ENCODE data around the gene KIR2DL1.
"Not testable (repeated sequence)": the region's sequence is repeated elsewhere in the genome, so short reads cannot be mapped to it uniquely, and the experiment has no call there.

Gene KIR2DL1

GRCh38 chr19:54729416-54730188, 40.0 kb upstream of the KIR2DL1 start:
- Histone ChIP-seq H3K4me3 (ENCODE audit: low read depth, low read length) (no peak overlapping the region), H3K36me3 (replicated peaks) (no peaks in the 10 kb centered on the region), H3K27ac (no peak overlapping the region), H3K27me3 (replicated peaks) (no peaks in the 10 kb centered on the region)
- TF ChIP-seq CTCF (IDR thresholded peaks at IDR 0.05; ENCODE audit: low read depth, low read length, missing control alignments): no peak
- in situ Hi-C loops (cut with HindIII; ENCODE audit: low pct_ligation_motif_present, low sequenced_read_pairs): no loop called here
- DNase-seq: no peak

GRCh38 chr19:54731191-54731590, 38.4 kb upstream of the KIR2DL1 start:
- Histone ChIP-seq H3K27ac (no peak overlapping the region), H3K27me3 (replicated peaks) (no peaks in the 10 kb centered on the region), H3K4me3 (ENCODE audit: low read depth, low read length) (no peak overlapping the region), H3K36me3 (replicated peaks) (no peaks in the 10 kb centered on the region)
- no peak for TF ChIP-seq CTCF (IDR thresholded peaks at IDR 0.05; ENCODE audit: low read depth, low read length, missing control alignments)
- no peak for DNase-seq
- in situ Hi-C loops (cut with HindIII; ENCODE audit: low pct_ligation_motif_present, low sequenced_read_pairs): no loop called here

- H3K27ac ChIP-seq; H3K27me3 ChIP-seq (replicated peaks); H3K36me3 ChIP-seq (replicated peaks); in situ Hi-C loops (cut with HindIII; ENCODE audit: low pct_ligation_motif_present, low sequenced_read_pairs); H3K4me3 ChIP-seq (ENCODE audit: low read depth, low read length); DNase-seq: not testable (repeated sequence)
Observed at GRCh38 chr19:54738306-54738705, 31.3 kb upstream of the KIR2DL1 start, which contains the start of gene KIR2DL3. KIR2DL3 (plus strand) TSS chr19:54738513; CDS start chr19:54738546, 33 bp downstream.

GRCh38 chr19:54738715-54739114, 30.9 kb upstream of the KIR2DL1 start:
- no peak for TF ChIP-seq CTCF (IDR thresholded peaks at IDR 0.05; ENCODE audit: low read depth, low read length, missing control alignments)
- in situ Hi-C loops (cut with HindIII; ENCODE audit: low pct_ligation_motif_present, low sequenced_read_pairs): no loop called here
- H3K27ac ChIP-seq: no peak overlapping the region
- no peaks in the 10 kb centered on the region for H3K27me3 ChIP-seq (replicated peaks)
- no peak overlapping the region for H3K4me3 ChIP-seq (ENCODE audit: low read depth, low read length)
- no peaks in the 10 kb centered on the region for H3K36me3 ChIP-seq (replicated peaks)
- DNase-seq: no peak

GRCh38 chr19:54739587-54740497, 29.8 kb upstream of the KIR2DL1 start:
- TF ChIP-seq CTCF (IDR thresholded peaks at IDR 0.05; ENCODE audit: low read depth, low read length, missing control alignments): no peak
- no peak for DNase-seq
- in situ Hi-C loops (cut with HindIII; ENCODE audit: low pct_ligation_motif_present, low sequenced_read_pairs): no loop called here
- H3K36me3 ChIP-seq (replicated peaks): no peaks in the 10 kb centered on the region
- H3K27me3 ChIP-seq (replicated peaks): no peaks in the 10 kb centered on the region
- no peak overlapping the region for H3K27ac ChIP-seq
- H3K4me3 ChIP-seq (ENCODE audit: low read depth, low read length): no peak overlapping the region

GRCh38 chr19:54741950-54742349, 27.6 kb upstream of the KIR2DL1 start:
- H3K27ac ChIP-seq; in situ Hi-C loops (cut with HindIII; ENCODE audit: low pct_ligation_motif_present, low sequenced_read_pairs); H3K4me3 ChIP-seq (ENCODE audit: low read depth, low read length); H3K27me3 ChIP-seq (replicated peaks); DNase-seq; H3K36me3 ChIP-seq (replicated peaks): not testable (repeated sequence)

GRCh38 chr19:54744080-54744479, 25.5 kb upstream of the KIR2DL1 start:
- H3K4me3 ChIP-seq (ENCODE audit: low read depth, low read length); in situ Hi-C loops (cut with HindIII; ENCODE audit: low pct_ligation_motif_present, low sequenced_read_pairs); H3K27ac ChIP-seq; H3K36me3 ChIP-seq (replicated peaks); H3K27me3 ChIP-seq (replicated peaks); DNase-seq: not testable (repeated sequence)

- H3K36me3 ChIP-seq (replicated peaks); H3K27me3 ChIP-seq (replicated peaks); H3K4me3 ChIP-seq (ENCODE audit: low read depth, low read length); in situ Hi-C loops (cut with HindIII; ENCODE audit: low pct_ligation_motif_present, low sequenced_read_pairs); H3K27ac ChIP-seq; DNase-seq: not testable (repeated sequence)
Observed at GRCh38 chr19:54747614-54748322, 21.8 kb upstream of the KIR2DL1 start.

GRCh38 chr19:54750276-54750675, 19.3 kb upstream of the KIR2DL1 start:
- H3K4me3 ChIP-seq (ENCODE audit: low read depth, low read length); in situ Hi-C loops (cut with HindIII; ENCODE audit: low pct_ligation_motif_present, low sequenced_read_pairs); H3K36me3 ChIP-seq (replicated peaks); DNase-seq; H3K27me3 ChIP-seq (replicated peaks); H3K27ac ChIP-seq: not testable (repeated sequence)

Measured in brain microvascular endothelial cell (primary cell).